Endothelial cell (in vitro differentiated cells): ENCODE results near the gene PFDN6. TPM values are rescaled to one million over a fixed set of nuclear protein-coding genes. Genes with fewer than 3 reads are reported as not detected.
A peak's percentile ranks its signal among the peaks of the same experiment; 100 is the strongest.

Source experiments
- DNase-seq: peaks from one replicate; pipeline ENCODE4 v3.0.0; 2021; ENCODE audit warnings: low spot score
- H3K27ac Mint-ChIP-seq: one replicate; pipeline ENCODE4 v1.8.0; 2021; ENCODE audit warnings: mixed read lengths, inconsistent platforms; ENCODE audit not compliant: unreplicated experiment
- H3K27me3 Mint-ChIP-seq: one replicate; pipeline ENCODE4 v1.8.0; 2021; ENCODE audit warnings: mild to moderate bottlenecking, moderate library complexity, mixed read lengths, inconsistent platforms; ENCODE audit not compliant: unreplicated experiment
- H3K36me3 Mint-ChIP-seq: one replicate; pipeline ENCODE4 v1.8.0; 2021; ENCODE audit warnings: mild to moderate bottlenecking, low read depth, mixed read lengths, inconsistent platforms; ENCODE audit not compliant: unreplicated experiment
- H3K4me1 Mint-ChIP-seq: one replicate; pipeline ENCODE4 v1.8.0; 2021; ENCODE audit warnings: mild to moderate bottlenecking, mixed read lengths, inconsistent platforms; ENCODE audit not compliant: unreplicated experiment
- H3K4me3 Mint-ChIP-seq: one replicate; pipeline ENCODE4 v1.8.0; 2021; ENCODE audit warnings: mild to moderate bottlenecking, mixed read lengths, inconsistent platforms; ENCODE audit not compliant: unreplicated experiment
- H3K9me3 Mint-ChIP-seq: one replicate; pipeline ENCODE4 v1.8.0; 2021; ENCODE audit warnings: mixed read lengths, inconsistent platforms; ENCODE audit not compliant: unreplicated experiment
- CTCF ChIP-seq: fragments of 200-600 bp; sonication (generic); IDR thresholded peaks from one replicate; pipeline ENCODE4 v1.5.0; 2021; ENCODE audit warnings: antibody characterized with exemption; ENCODE audit not compliant: unreplicated experiment
- total RNA-seq: library from RNA; stranded (reverse); fragmentation: NEBNext Ultra II Directional; extraction: Animal tissue kit (Norgen Biotek cat#: 25700); gene quantifications from one replicate; pipeline ENCODE4 v1.2.1, GENCODE V29; 2021; ENCODE audit not compliant: unreplicated experiment

The PFDN6 gene
- total RNA-seq, 1 donor from 2014 or later: 33.3 TPM

GRCh38 chr6:33289784-33290315 lies 449 bp downstream of the PFDN6 start:
- H3K9me3 Mint-ChIP-seq: no peaks in the 10 kb centered on the region
- peak overlapping the region; percentile 81 for H3K27ac Mint-ChIP-seq
- no peak for DNase-seq
- peak overlapping the region; percentile 95 for H3K4me3 Mint-ChIP-seq
- H3K4me1 Mint-ChIP-seq: peaks cover 44% of the 10 kb centered on the region
- H3K36me3 Mint-ChIP-seq: peaks cover 32% of the 10 kb centered on the region
- no peak for TF ChIP-seq CTCF
- peaks cover 10% of the 10 kb centered on the region for H3K27me3 Mint-ChIP-seq

- peak overlapping the region; percentile 95 for H3K4me3 Mint-ChIP-seq
- peaks cover 33% of the 10 kb centered on the region for H3K36me3 Mint-ChIP-seq
- DNase-seq: no peak
- peaks cover 44% of the 10 kb centered on the region for H3K4me1 Mint-ChIP-seq
- peaks cover 10% of the 10 kb centered on the region for H3K27me3 Mint-ChIP-seq
- H3K9me3 Mint-ChIP-seq: no peaks in the 10 kb centered on the region
- peak overlapping the region; percentile 81 for H3K27ac Mint-ChIP-seq
- TF ChIP-seq CTCF: no peak
These were observed 1.1 kb downstream of the PFDN6 start for GRCh38 chr6:33290459-33290858.

GRCh38 chr6:33292996-33293682 lies 3.7 kb downstream of the PFDN6 start:
- Mint-ChIP-seq H3K27ac (peak overlapping the region; percentile 68), H3K4me3 (peak overlapping the region; percentile 74), H3K4me1 (peaks cover 43% of the 10 kb centered on the region), H3K36me3 (peaks cover 22% of the 10 kb centered on the region), H3K27me3 (peaks cover 28% of the 10 kb centered on the region), H3K9me3 (no peaks in the 10 kb centered on the region)
- no peak for DNase-seq
- no peak for TF ChIP-seq CTCF

GRCh38 chr6:33294086-33294823 lies 4.9 kb downstream of the PFDN6 start:
- Mint-ChIP-seq H3K36me3 (peaks cover 22% of the 10 kb centered on the region), H3K9me3 (no peaks in the 10 kb centered on the region), H3K27ac (no peak overlapping the region), H3K4me3 (peak overlapping the region; percentile 26), H3K27me3 (peaks cover 33% of the 10 kb centered on the region), H3K4me1 (peaks cover 34% of the 10 kb centered on the region)
- no peak for TF ChIP-seq CTCF
- DNase-seq: no peak
